Stimulated activated CD8-positive, alpha-beta memory T cell treated with anti-CD3 and anti-CD28 coated beads, Interleukin-15, amount 100 ng/mL, for 1 hour (primary cell): ENCODE results near the gene ZNF454.

ENCODE experiments used
- DNase-seq: peaks from one replicate; pipeline ENCODE4 v3.0.0-alpha.2; 2020; ENCODE audit warnings: low read depth

Gene ZNF454

GRCh38 chr5:178940569-178941360, at the start of gene ZNF454:
Gene ZNF454 (plus strand): TSS chr5:178941198. CDS start chr5:178942792, 1,594 bp downstream.
- no peak for DNase-seq

GRCh38 chr5:178895615-178896571, 45.1 kb upstream of the ZNF454 start, which contains the start of gene ZFP2:
Gene ZFP2 (plus strand): TSS chr5:178895913. CDS start chr5:178931314, 35,401 bp downstream.
- no peak for DNase-seq

GRCh38 chr5:178899289-178899688, 41.7 kb upstream of the ZNF454 start:
- DNase-seq = no peak

- DNase-seq = no peak
Measured at GRCh38 chr5:178902849-178903248, 38.1 kb upstream of the ZNF454 start.

- DNase-seq = no peak
Measured at GRCh38 chr5:178931846-178932760, 8.9 kb upstream of the ZNF454 start.

GRCh38 chr5:178941361-178941760, 363 bp downstream of the ZNF454 start:
- no peak for DNase-seq

GRCh38 chr5:178965465-178966055, 24.6 kb downstream of the ZNF454 start:
- no peak for DNase-seq

- DNase-seq = no peak
Measured at GRCh38 chr5:178981381-178981780, 40.4 kb downstream of the ZNF454 start.

GRCh38 chr5:178982941-178983340, 41.9 kb downstream of the ZNF454 start:
- DNase-seq = no peak

GRCh38 chr5:178983728-178984127, 42.7 kb downstream of the ZNF454 start:
- DNase-seq = no peak

GRCh38 chr5:178984145-178985072, 43.4 kb downstream of the ZNF454 start:
- DNase-seq = no peak

GRCh38 chr5:178986326-178986960, 45.4 kb downstream of the ZNF454 start:
- DNase-seq = no peak

- DNase-seq = no peak
Measured at GRCh38 chr5:178988436-178989220, 47.6 kb downstream of the ZNF454 start.

GRCh38 chr5:178989311-178989710, 48.3 kb downstream of the ZNF454 start:
- DNase-seq = no peak

GRCh38 chr5:178990491-178990890, 49.5 kb downstream of the ZNF454 start:
- no peak for DNase-seq

- DNase-seq = no peak
Measured at GRCh38 chr5:178991190-178992145, 50.5 kb downstream of the ZNF454 start.

GRCh38 chr5:178992291-178992895, 51.4 kb downstream of the ZNF454 start:
- DNase-seq = no peak
